IMR-90 (cell line): ENCODE data around the gene GPC6. TPM values are rescaled to one million over a fixed set of nuclear protein-coding genes. Genes with fewer than 3 reads are reported as not detected.

Source experiments
- ATAC-seq: fragments of 200-7000 bp; cut with Tn5 transposase; 2 replicates; pipeline ENCODE4 v1.9.1; 2020; ENCODE audit warnings: low read depth, mild to moderate bottlenecking, moderate library complexity
- BruUV-seq: library from RNA; stranded (reverse); fragments of 400-500 nt; replicated peaks from 2 replicates; lab custom pipeline; 2021; lab: Mats Ljungman, UMichigan
- CTCF ChIA-PET: fragments of 300-600 bp; formaldehyde crosslinking; extraction: SDS; loops from one replicate; lab custom pipeline; 2021; ENCODE audit warnings: antibody characterized with exemption; lab: Yijun Ruan, JAX
- POLR2A ChIA-PET: fragments of 300-600 bp; sonication (Branson Sonifier 250); formaldehyde crosslinking; loops from one replicate; lab custom pipeline; 2022; ENCODE audit warnings: antibody characterized with exemption; ENCODE audit not compliant: unreplicated experiment; lab: Charles Lee
- DNase-seq: peaks from one replicate; pipeline ENCODE4 v3.0.0; 2013
- H2AFZ ChIP-seq: replicated peaks from 2 replicates; pipeline ENCODE3; 2013; ENCODE audit warnings: low read length, mild to moderate bottlenecking; ENCODE audit not compliant: poor library complexity
- H2AK5ac ChIP-seq: 2 replicates; pipeline ENCODE4 v1.6.1; 2013; ENCODE audit warnings: low read depth, low read length, inconsistent platforms
- H2AK9ac ChIP-seq: replicated peaks from 2 replicates; pipeline ENCODE3; 2013; ENCODE audit warnings: mild to moderate bottlenecking, low read depth, low read length, moderate library complexity; ENCODE audit not compliant: poor library complexity
- H2BK120ac ChIP-seq: 2 replicates; pipeline ENCODE4 v1.6.1; 2013; ENCODE audit warnings: low read depth, low read length, inconsistent platforms
- H2BK15ac ChIP-seq: 3 replicates; pipeline ENCODE4 v1.6.1; 2013; ENCODE audit warnings: low read depth, low read length, inconsistent platforms
- H2BK20ac ChIP-seq: 2 replicates; pipeline ENCODE4 v1.6.1; 2013; ENCODE audit warnings: low read depth, mild to moderate bottlenecking, inconsistent platforms, low read length, moderate library complexity
- H2BK5ac ChIP-seq: 2 replicates; pipeline ENCODE4 v1.6.1; 2013; ENCODE audit warnings: mild to moderate bottlenecking, low read depth, low read length, inconsistent platforms; ENCODE audit not compliant: poor library complexity, severe bottlenecking
- H3K14ac ChIP-seq: replicated peaks from 2 replicates; pipeline ENCODE4 v1.6.1; 2013; ENCODE audit warnings: low read depth, low read length, inconsistent platforms
- H3K18ac ChIP-seq: 2 replicates; pipeline ENCODE4 v1.6.1; 2013; ENCODE audit warnings: low read depth, low read length, control low read depth
- H3K23ac ChIP-seq: 2 replicates; pipeline ENCODE4 v1.6.1; 2013; ENCODE audit warnings: low read depth, low read length, inconsistent platforms
- H3K27ac ChIP-seq: 2 replicates; pipeline ENCODE4 v1.5.1; 2013; ENCODE audit warnings: mild to moderate bottlenecking, control low read depth, low read length; ENCODE audit not compliant: insufficient read depth
- H3K27me3 ChIP-seq: 2 replicates; pipeline ENCODE4 v1.6.1; 2013; ENCODE audit warnings: low read length; ENCODE audit not compliant: control insufficient read depth, insufficient read depth
- H3K36me3 ChIP-seq: 2 replicates; pipeline ENCODE4 v1.6.1; 2013; ENCODE audit warnings: low read length, mixed read lengths; ENCODE audit not compliant: control insufficient read depth, insufficient read depth
- H3K4ac ChIP-seq: 2 replicates; pipeline ENCODE4 v1.6.1; 2013; ENCODE audit warnings: low read depth, low read length, inconsistent platforms
- H3K4me1 ChIP-seq: 2 replicates; pipeline ENCODE4 v1.6.1; 2013; ENCODE audit warnings: low read length, mixed read lengths; ENCODE audit not compliant: control insufficient read depth, insufficient read depth
- H3K4me2 ChIP-seq: 2 replicates; pipeline ENCODE4 v1.6.1; 2013; ENCODE audit warnings: low read depth, mild to moderate bottlenecking, control low read depth, low read length, moderate library complexity
- H3K4me3 ChIP-seq: 2 replicates; pipeline ENCODE4 v1.5.1; 2013; ENCODE audit warnings: low read depth, mild to moderate bottlenecking, control low read depth, low read length, moderate library complexity; ENCODE audit not compliant: insufficient read depth
- H3K56ac ChIP-seq: 2 replicates; pipeline ENCODE4 v1.6.1; 2013; ENCODE audit warnings: low read length, inconsistent platforms; ENCODE audit not compliant: insufficient read depth; ENCODE audit errors: extremely low read depth
- H3K79me1 ChIP-seq, 2 experiments: 2 replicates each; pipeline ENCODE4 v1.6.1; 2013; ENCODE audit warnings: low read length in 2 of 2, inconsistent platforms in 1 of 2, low read depth in 1 of 2
- H3K9ac ChIP-seq: 2 replicates; pipeline ENCODE4 v1.6.1; 2013; ENCODE audit warnings: low read depth, low read length, control low read depth
- H3K9me1 ChIP-seq: 2 replicates; pipeline ENCODE4 v1.6.1; 2013; ENCODE audit warnings: low read length, inconsistent platforms; ENCODE audit not compliant: insufficient read depth
- H3K9me3 ChIP-seq: 2 replicates; pipeline ENCODE4 v1.6.1; 2013; ENCODE audit warnings: low read length; ENCODE audit not compliant: control insufficient read depth, insufficient read depth
- H4K20me1 ChIP-seq: 2 replicates; pipeline ENCODE4 v1.6.1; 2013; ENCODE audit warnings: low read length, inconsistent platforms; ENCODE audit not compliant: insufficient read depth
- H4K5ac ChIP-seq: 2 replicates; pipeline ENCODE4 v1.6.1; 2013; ENCODE audit warnings: mild to moderate bottlenecking, low read depth, low read length, control low read depth
- H4K8ac ChIP-seq, 2 experiments: 2 replicates each; pipeline ENCODE4 v1.6.1; 2013; ENCODE audit warnings: low read depth in 2 of 2, low read length in 2 of 2, control low read depth in 1 of 2, inconsistent platforms in 1 of 2
- H4K91ac ChIP-seq: 2 replicates; pipeline ENCODE4 v1.6.1; 2013; ENCODE audit warnings: low read depth, low read length, inconsistent platforms; ENCODE audit not compliant: insufficient read depth
- POLR2A ChIP-seq: IDR thresholded peaks from 2 replicates; pipeline ENCODE4 v1.6.1; 2012; ENCODE audit warnings: mild to moderate bottlenecking, low read depth, low read length
- SMC3 ChIP-seq: fragments of 150-350 bp; IDR thresholded peaks from 2 replicates; pipeline ENCODE4 v1.6.1; 2016; ENCODE audit warnings: low read depth, mild to moderate bottlenecking, antibody characterized with exemption, low read length, moderate library complexity
- dilution Hi-C: fragments of 300-500 bp; cut with HindIII; formaldehyde crosslinking; loops from one replicate; pipeline ENCODE4 v1.14.3; 2018; ENCODE audit warnings: low sequenced_read_pairs; ENCODE audit not compliant: unreplicated experiment
- in situ Hi-C: fragments of 300-500 bp; cut with MboI; formaldehyde crosslinking; loops from 3 replicates; pipeline ENCODE4 v1.14.3; 2019; ENCODE audit warnings: low sequenced_read_pairs, inconsistent platforms, mixed read lengths
- intact Hi-C: fragments of 100-400 bp; cut with micrococcal nuclease; formaldehyde crosslinking; loops from 2 replicates; pipeline ENCODE4 v1.10.0; 2022
- polyA plus RNA-seq, 3 experiments: library from polyadenylated mRNA; depleted of rRNA; stranded (reverse); fragments of >200 nt; gene quantifications; 2 replicates each; pipeline ENCODE4 v1.2.3, GENCODE V29; 2012; ENCODE audit warnings: low replicate concordance in 1 of 3
- total RNA-seq: library from RNA; depleted of rRNA; stranded (reverse); fragments of >200 nt; gene quantifications from 2 replicates; pipeline ENCODE4 v1.2.3, GENCODE V29; 2012
- TF ChIP-seq, protein P1 (sequence below): fragments of 150-350 bp; IDR thresholded peaks from 2 replicates; pipeline ENCODE4 v1.6.1; 2016; ENCODE audit warnings: low read depth, mild to moderate bottlenecking, low read length, moderate library complexity, borderline replicate concordance

Gene GPC6
- total and polyA plus RNA-seq, 2 of the 4 experiments (the other 2 are of a cell fraction) = 14.9 to 39.4 TPM

DNA sequence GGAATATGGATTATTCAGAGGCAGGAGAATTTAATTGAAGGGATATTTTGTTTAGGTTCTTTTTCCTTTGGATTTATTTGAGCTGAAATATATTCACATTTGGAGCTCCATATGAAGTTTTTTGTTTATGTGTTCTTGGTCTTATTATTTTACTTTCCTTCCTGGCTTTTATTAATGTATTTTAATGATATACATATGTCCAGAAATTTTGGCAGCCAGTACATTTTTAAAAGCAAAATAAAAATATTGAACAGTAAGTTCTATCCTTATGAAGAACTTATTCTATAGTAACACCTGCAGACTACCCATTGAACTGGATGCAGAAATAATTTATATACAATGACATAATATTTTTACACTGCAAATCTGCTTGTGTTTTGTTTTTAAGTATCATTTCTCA lies 323.6 kb downstream of the GPC6 start:
- H3K27me3 ChIP-seq = no peaks in the 10 kb centered on the region
- no peak overlapping the region for H3K56ac ChIP-seq
- H3K36me3 ChIP-seq = no peaks in the 10 kb centered on the region
- intact Hi-C loops (no loop called here), dilution Hi-C loops (no loop called here), in situ Hi-C loops (no loop called here)
- H2AFZ ChIP-seq = no peak overlapping the region
- no peak overlapping the region for H4K5ac ChIP-seq
- no peak overlapping the region for H2BK5ac ChIP-seq
- no peaks in the 10 kb centered on the region for H3K9me1 ChIP-seq
- H3K18ac ChIP-seq = no peak overlapping the region
- DNase-seq (no peak), ATAC-seq (no peak)
- H3K4me3 ChIP-seq = no peak overlapping the region
- H3K9me3 ChIP-seq = no peaks in the 10 kb centered on the region
- H2AK9ac ChIP-seq = no peak overlapping the region
- no peak overlapping the region for H3K4ac ChIP-seq
- no peak overlapping the region for H3K14ac ChIP-seq
- POLR2A ChIA-PET = no interaction called here
- H2AK5ac ChIP-seq = no peak overlapping the region
- no peak overlapping the region for H3K9ac ChIP-seq
- CTCF ChIA-PET = no interaction called here
- BruUV-seq = no TSS peak
- no peak overlapping the region for H2BK20ac ChIP-seq
- no peak overlapping the region for H3K4me2 ChIP-seq
- H2BK15ac ChIP-seq = no peak overlapping the region
- no peak overlapping the region for H2BK120ac ChIP-seq
- TF ChIP-seq SMC3 (no peak), POLR2A (no peak)
- TF ChIP-seq, protein P1, sequence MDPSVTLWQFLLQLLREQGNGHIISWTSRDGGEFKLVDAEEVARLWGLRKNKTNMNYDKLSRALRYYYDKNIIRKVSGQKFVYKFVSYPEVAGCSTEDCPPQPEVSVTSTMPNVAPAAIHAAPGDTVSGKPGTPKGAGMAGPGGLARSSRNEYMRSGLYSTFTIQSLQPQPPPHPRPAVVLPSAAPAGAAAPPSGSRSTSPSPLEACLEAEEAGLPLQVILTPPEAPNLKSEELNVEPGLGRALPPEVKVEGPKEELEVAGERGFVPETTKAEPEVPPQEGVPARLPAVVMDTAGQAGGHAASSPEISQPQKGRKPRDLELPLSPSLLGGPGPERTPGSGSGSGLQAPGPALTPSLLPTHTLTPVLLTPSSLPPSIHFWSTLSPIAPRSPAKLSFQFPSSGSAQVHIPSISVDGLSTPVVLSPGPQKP = no peak
- no peak overlapping the region for H3K23ac ChIP-seq
- H4K20me1 ChIP-seq = no peaks in the 10 kb centered on the region
- H3K27ac ChIP-seq = no peak overlapping the region
- no peak overlapping the region for H4K8ac ChIP-seq
- H4K91ac ChIP-seq = no peak overlapping the region
- H3K4me1 ChIP-seq = no peaks in the 10 kb centered on the region
- no peaks in the 10 kb centered on the region; a peak in 1 of 4 replicates for H3K79me1 ChIP-seq
